Keratinocyte (primary cell): ENCODE measurements around the gene SETBP1.

Source experiments
- CTCF ChIP-seq, 3 experiments: IDR thresholded peaks in 1 of 3; conservative IDR thresholded peaks in 1 of 3; optimal IDR thresholded peaks in 1 of 3; 2 replicates in 2 of 3; 3 replicates in 1 of 3; pipeline versions ENCODE3 to v1.5.1; 2011; ENCODE audit warnings: low read length in 3 of 3, mild to moderate bottlenecking in 3 of 3, moderate library complexity in 2 of 3, control low read depth in 1 of 3, inconsistent platforms in 1 of 3; ENCODE audit not compliant: insufficient read depth in 2 of 3; ENCODE audit errors: extremely low read depth in 1 of 3
- EZH2 ChIP-seq: IDR thresholded peaks from one replicate; pipeline ENCODE4 v1.6.1; 2012; ENCODE audit warnings: inconsistent platforms, mild to moderate bottlenecking, low read length, moderate library complexity

- no peak for TF ChIP-seq CTCF (optimal IDR thresholded peaks at IDR 0.05 in 1 of 3, IDR thresholded peaks at IDR 0.05 in 1 of 3, conservative IDR thresholded peaks at IDR 0.05 in 1 of 3; ENCODE audit: extremely low read depth in 1 of 3, insufficient read depth in 2 of 3, low read length in 3 of 3)
- TF ChIP-seq EZH2, result no peak
These were observed 190.2 kb downstream of the SETBP1 start for GRCh38 chr18:44870631-44871502.
